ENCODE data around the gene MACF1. TPM values are rescaled to one million over a fixed set of nuclear protein-coding genes. Genes with fewer than 3 reads are reported as not detected.
A peak's percentile ranks its signal among the peaks of the same experiment; 100 is the strongest.
"Not testable (repeated sequence)": the region's sequence is repeated elsewhere in the genome, so short reads cannot be mapped to it uniquely, and the experiment has no call there.

Gene MACF1
- total and polyA plus RNA-seq, 12 donors, result 85.3 to 379 (median 305) TPM

DNA sequence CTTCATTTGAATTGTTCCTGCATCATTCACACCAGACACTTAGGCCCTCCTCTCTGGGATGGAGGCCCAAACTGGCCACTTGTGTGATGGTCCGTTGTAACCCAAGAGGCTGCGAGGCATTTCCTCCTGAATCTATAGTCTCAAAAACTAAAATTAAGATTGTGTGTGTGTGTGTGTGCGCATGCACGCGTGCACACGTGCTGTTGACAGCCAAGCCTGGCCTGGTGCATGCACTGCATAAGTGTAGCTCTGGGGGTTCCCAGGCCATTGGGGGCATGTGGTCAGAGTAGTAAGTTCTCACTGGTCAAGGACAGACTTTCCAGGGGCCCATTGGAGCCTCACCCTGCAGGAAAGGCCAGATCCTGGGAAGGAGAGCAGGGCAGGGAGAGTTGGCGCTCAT is 313.4 kb downstream of the MACF1 start:
- H3K27ac ChIP-seq, result not testable (repeated sequence)

DNA sequence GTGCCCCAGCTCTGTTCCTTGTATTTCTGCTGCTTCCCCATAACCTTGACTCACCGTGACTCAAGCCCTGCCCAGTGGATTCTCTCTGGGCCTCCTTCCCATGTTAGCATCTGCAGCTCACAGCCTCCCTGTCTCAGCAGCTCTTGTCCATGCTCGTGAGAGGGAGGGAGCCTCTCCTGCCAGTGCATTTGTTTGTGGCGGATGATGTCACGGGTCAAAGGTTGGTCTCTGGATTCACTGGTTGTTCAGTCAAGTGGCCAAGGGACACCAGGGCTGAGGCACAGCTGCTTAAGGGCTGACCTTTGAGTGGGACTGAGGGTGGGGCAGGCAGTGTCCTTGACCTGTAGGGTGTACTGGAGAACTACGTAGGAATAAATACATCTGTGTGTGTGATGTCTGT is 314.9 kb downstream of the MACF1 start:
- H3K27ac ChIP-seq; H3K27me3 ChIP-seq; H3K4me3 ChIP-seq; H3K36me3 ChIP-seq; ATAC-seq; H3K9me3 ChIP-seq; H3K4me1 ChIP-seq; DNase-seq; intact Hi-C loops (cut with DNase I): not testable (repeated sequence)
- 61 to 71% methylated on average over 2 of the region's 5 CpGs for WGBS, 2 donors

More for the DNA sequence above, 313.4 kb downstream of the MACF1 start:
- ATAC-seq; H3K9me3 ChIP-seq; DNase-seq; H3K36me3 ChIP-seq; H3K27me3 ChIP-seq; H3K4me3 ChIP-seq; intact Hi-C loops (cut with DNase I); H3K4me1 ChIP-seq: not testable (repeated sequence)
- 91% methylated on average over 6 of the region's 7 CpGs for WGBS, 2 donors

DNA sequence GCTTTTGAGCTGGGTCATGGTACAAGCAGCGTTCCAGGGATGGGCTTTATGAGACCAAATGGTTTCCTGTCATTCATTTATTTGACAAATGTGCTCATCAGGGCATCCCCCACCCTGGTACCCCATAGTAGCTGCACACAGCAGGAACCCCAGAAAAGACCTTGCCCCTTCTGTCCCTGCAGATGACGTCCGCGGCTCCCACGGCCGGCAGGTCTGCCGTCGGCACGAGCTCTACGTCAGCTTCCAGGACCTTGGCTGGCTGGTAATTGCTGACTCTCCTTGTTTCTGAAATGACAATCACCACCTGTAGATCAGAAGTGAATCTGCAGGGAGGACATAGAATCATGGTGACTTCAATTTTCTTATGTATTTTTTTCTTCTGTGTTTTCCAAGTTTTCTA is 317.7 kb downstream of the MACF1 start:
- WGBS, 2 donors, result 71 to 84% methylated on average over 10 of the region's 10 CpGs
- H3K9me3 ChIP-seq, DNase-seq, H3K27me3 ChIP-seq, ATAC-seq, H3K27ac ChIP-seq, H3K4me1 ChIP-seq, H3K4me3 ChIP-seq: not testable (repeated sequence)
- H3K36me3 ChIP-seq, result peaks cover 0 to 26% (median 0%) of the 10 kb centered on the region in 9 donors
- intact Hi-C loops (cut with DNase I), result loop anchor here in 1 of 10 donors (5.0 kb wide), 1 partner anchor 240 kb away; no protein-coding TSS in a partner anchor

DNA sequence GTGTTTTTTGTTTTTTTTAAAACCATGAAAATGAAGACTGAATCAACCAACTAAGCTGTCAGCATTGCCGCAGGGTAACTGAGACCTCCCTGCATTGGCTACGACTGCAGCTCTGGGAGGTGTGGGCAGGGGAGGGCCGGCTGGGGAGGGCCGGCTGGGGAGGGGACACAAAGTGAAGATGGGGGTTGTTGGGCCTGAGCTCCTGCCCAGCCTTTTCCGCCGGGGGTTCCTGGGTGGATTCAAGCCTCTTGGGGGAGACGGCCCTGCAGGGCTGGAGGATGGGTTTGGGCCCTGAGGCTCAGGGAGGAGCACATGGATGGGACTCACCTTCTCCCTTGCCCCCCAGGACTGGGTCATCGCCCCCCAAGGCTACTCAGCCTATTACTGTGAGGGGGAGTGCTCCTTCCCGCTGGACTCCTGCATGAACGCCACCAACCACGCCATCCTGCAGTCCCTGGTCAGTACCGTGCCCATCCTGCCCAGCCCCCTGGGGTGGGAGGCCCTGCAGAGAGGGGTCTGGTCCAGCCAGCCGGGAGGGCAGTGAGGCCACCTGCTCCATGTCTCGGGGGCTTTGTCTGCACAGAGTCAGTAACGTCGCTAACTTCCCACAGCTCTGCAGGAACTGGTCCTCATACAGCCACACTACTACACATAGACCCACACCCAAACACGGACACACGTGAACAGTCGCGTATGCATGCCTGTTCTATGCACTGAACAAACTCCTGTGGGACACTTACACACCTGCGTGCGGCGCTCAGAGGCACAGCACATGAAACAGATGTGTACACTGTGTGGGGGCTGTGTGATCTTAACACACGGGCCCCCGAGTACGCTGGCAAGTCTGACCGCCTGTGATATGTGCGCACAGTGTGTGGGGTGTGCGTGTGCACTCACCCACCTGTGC is 318.4 kb downstream of the MACF1 start:
- H3K27me3 ChIP-seq, result no peaks in the 10 kb centered on the region
- peaks cover 0 to 33% (median 4%) of the 10 kb centered on the region in 9 donors for H3K36me3 ChIP-seq
- H3K9me3 ChIP-seq, result no peaks in the 10 kb centered on the region
- no peak overlapping the region for H3K27ac ChIP-seq
- ATAC-seq (peak in 1 of 8 donors; percentile 20), DNase-seq (no peak)
- intact Hi-C loops (cut with DNase I), result loop anchor here in 1 of 10 donors (5.0 kb wide), 1 partner anchor 239 kb away; no protein-coding TSS in a partner anchor
- no peak overlapping the region for H3K4me3 ChIP-seq
- WGBS, 2 donors, result 85 to 87% methylated on average over 29 of the region's 29 CpGs
- TF ChIP-seq, protein P1, sequence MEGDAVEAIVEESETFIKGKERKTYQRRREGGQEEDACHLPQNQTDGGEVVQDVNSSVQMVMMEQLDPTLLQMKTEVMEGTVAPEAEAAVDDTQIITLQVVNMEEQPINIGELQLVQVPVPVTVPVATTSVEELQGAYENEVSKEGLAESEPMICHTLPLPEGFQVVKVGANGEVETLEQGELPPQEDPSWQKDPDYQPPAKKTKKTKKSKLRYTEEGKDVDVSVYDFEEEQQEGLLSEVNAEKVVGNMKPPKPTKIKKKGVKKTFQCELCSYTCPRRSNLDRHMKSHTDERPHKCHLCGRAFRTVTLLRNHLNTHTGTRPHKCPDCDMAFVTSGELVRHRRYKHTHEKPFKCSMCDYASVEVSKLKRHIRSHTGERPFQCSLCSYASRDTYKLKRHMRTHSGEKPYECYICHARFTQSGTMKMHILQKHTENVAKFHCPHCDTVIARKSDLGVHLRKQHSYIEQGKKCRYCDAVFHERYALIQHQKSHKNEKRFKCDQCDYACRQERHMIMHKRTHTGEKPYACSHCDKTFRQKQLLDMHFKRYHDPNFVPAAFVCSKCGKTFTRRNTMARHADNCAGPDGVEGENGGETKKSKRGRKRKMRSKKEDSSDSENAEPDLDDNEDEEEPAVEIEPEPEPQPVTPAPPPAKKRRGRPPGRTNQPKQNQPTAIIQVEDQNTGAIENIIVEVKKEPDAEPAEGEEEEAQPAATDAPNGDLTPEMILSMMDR (IDR thresholded peaks at IDR 0.05), result no peak
- no peaks in the 10 kb centered on the region for H3K4me1 ChIP-seq

DNA sequence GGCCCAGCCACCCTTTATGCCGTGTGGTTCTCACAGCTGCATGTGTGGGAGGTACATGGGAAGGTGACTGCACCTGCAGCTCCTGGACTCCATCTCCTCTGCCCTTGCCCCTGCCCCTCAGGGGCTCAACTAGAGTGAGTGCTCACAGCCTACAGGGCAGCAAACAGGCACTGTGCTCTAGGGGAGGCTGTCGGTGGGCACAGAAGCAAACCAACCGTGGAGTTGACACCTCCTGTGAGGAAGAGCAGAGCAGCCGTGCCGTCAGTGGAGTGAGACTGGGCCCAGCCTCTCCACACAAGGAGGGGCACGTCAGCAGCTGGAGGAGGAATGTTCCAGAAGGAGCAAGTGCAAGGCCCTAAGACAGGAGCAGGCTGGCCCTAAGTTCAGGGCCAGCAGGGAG is 319.7 kb downstream of the MACF1 start:
- intact Hi-C loops (cut with DNase I), result loop anchor here in 1 of 10 donors (5.0 kb wide), 1 partner anchor 238 kb away; no protein-coding TSS in a partner anchor
- no peak for ATAC-seq
- Histone ChIP-seq H3K27ac (no peak overlapping the region), H3K27me3 (no peaks in the 10 kb centered on the region), H3K4me1 (no peaks in the 10 kb centered on the region), H3K4me3 (no peak overlapping the region), H3K9me3 (no peaks in the 10 kb centered on the region), H3K36me3 (peaks cover 0 to 45% (median 9%) of the 10 kb centered on the region in 9 donors)
- TF ChIP-seq, protein P1 (IDR thresholded peaks at IDR 0.05), result no peak
- WGBS, 2 donors, result 63 to 65% methylated on average over 6 of the region's 6 CpGs
- DNase-seq, result no peak

All from heart right ventricle (tissue), 16 donors.